Anterior cingulate cortex (tissue), 58 donors: ENCODE results near the gene EEF1A2.
"Not testable (repeated sequence)": the region's sequence is repeated elsewhere in the genome, so short reads cannot be mapped to it uniquely, and the experiment has no call there.

Experiments
- DNase-seq, 58 donors: peaks; one replicate each; lab custom pipeline; 2025; lab: John Stamatoyannopoulos, UW

The EEF1A2 gene

DNA sequence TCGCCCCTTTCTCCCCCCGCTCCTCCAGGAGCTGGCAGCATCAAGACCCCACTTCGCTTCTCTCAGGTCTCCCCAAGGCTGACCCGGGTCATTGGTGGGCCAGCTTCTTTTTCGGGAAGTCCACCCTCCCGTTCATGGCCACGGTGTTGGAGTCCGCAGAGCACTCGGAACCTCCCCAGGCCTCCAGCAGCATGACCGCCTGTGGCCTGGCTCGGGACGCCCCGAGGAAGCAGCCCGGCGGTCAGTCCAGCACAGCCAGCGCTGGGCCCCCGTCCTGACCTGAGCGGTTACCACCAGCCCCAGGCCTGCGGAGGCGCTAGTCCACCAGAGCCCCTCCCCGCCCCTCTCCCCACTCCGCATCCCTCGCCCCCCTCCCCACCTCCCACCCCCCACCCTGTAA lies 22.7 kb upstream of the EEF1A2 start:
- DNase-seq: no peak

DNA sequence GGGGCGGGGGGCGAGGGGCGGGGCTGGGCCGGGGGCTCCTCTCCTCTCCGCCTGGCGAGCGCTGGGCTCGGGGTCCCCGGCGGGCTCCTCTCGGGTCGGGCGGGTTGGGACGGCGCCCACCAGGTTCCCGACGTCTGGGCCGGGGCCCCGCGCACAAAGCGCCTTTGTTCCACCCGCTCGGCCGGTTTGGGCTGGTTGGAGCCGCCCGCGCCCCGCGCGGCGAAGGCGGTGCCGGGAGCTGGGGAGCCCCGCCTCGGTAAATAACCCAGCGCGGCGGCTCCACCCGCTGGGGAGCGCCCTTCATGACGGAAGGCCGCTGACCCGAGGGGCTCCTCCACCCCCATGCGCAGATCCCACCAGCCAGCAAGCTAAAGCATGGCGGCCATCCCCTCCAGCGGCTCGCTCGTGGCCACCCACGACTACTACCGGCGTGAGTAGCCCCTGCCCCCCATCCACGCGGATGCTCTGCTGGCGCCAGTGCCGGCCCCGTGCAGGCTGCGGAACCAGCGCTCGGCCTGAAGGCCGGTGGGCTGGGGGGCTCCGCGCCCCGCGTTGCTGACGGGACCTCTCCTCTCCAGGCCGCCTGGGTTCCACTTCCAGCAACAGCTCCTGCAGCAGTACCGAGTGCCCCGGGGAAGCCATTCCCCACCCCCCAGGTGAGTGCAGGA lies 22.2 kb upstream of the EEF1A2 start:
- peak in 48 of 58 donors; percentile 21 to 85 (median 68) for DNase-seq

DNA sequence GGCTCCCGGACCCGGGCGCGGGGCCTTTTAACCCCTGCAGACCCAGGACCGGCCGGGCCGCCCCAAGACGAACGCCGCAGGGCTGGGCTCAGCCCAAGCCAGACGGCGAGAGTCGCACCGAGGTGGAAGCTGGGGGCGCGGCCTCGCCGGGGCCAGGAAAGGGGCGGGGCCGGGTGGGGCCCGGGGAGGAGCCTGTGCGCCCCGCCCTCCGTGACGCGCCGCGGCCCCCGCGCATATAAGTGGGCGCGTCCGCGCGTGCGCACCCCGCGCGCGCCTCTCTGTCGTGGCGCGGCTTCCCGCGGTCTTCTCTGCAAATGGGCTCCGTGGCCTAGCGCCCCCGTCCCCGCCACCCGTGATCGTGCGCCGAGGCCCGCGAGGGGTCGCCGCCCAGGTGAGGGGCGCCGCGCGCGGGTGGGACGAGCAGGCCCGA lies 21.6 kb upstream of the EEF1A2 start, which contains the start of gene PPDPF:
PPDPF (plus strand) TSS at position 262 of the 430 bp plus-strand sequence. CDS start 544 bp downstream, outside the sequence.
- peak in 55 of 58 donors; percentile 26 to 86 (median 78) for DNase-seq

DNA sequence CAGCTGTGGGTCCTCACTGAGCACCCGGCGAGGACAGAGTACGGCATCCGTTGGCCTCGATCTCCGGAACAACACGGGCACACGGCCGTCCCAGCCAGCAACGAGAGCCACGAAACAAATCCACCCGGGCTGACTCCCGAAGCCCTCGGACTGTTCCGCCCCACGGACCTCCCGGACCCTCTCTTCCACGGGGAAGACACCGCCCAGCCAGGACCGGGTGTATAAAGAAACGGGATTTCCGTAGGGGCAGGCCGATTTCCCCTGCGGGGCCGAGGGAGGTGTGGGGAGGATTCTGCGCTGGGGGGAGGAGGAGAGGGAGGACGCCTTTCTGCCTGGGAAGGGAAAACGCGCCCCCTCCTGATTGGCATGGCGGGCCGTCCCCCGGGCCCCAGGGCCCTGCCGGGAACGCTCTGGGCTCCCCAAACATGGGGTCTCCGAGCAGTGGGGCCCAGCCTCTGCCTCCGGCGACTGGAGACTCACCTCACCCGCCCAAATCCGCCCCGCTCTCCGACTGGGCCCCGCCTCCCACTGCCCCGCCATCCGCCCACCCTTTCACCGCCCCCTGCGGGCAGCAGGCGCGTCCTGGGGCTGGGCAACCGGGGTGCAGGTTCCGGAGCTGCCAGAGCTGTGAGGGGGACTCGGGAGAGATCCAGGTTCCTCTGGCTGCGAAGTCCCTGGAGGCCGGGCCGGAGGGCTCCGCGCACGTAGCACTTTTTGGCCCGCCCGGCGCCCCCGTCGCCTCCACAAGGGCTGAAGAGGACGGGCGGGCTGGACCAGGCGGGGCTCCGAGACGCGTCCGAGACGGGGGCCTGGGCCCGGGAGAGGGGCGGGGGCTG lies 21.0 kb upstream of the EEF1A2 start:
- peak in 26 of 58 donors; percentile 11 to 86 (median 65) for DNase-seq

DNA sequence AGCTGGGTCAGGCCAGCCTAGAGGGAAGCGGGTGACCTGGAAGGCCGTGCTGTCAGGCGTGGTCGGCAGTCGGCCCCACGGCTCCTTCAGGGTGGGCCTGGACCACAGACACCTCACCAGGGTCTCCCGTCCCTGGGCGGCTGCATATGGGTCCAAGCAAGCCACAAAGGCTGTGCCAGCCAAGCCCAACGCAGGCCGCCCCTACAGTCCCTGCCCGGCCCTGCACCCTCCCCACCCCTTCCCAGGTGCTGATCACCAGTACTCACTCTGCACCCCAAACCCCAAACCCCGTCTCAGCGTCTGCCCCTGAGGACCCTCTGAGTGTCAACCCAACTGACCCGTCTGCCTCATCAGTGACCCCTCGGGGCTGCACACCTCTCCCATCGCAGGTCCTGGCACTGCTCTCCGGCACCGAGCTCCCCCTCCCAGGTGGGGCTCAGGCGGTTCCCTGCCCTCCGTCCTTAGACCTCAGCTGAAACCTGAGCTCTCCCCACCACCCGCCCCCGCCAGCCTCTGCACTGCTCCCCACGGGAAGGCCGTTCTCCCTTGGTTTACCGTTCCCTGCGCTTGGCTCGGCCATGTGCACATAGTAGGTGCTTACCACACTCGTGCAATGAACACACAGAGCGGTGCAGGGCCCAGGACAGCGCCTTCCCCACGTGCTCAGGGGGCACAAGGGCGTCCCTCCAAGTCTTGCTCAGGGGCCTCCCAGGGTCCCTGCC lies 20.2 kb upstream of the EEF1A2 start:
- no peak for DNase-seq

DNA sequence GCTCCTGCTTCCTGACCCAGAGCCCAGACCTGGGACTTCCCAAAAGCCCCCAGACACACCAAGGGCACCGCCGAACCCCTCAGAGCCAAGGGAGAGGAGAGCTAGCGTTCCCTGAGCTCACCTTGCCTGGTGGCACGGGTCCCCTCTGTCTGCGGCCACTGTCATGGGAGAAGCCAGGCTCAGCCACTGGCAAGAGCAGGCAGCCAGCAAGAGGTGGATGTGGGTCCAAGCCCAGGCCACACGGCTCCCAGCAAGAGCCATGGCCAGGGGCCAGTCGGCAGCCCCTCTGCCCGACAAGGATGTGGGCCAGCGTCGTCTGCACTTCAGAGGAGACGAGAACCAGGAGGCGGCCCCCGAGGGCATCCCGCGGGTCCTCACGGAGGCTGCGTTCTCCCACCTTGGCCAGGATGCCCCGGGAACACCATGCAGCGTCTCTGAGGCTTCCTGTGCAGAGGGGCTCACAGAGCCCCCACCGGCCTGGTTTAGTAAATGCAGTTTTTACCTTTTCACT lies 19.5 kb upstream of the EEF1A2 start:
- no peak for DNase-seq

DNA sequence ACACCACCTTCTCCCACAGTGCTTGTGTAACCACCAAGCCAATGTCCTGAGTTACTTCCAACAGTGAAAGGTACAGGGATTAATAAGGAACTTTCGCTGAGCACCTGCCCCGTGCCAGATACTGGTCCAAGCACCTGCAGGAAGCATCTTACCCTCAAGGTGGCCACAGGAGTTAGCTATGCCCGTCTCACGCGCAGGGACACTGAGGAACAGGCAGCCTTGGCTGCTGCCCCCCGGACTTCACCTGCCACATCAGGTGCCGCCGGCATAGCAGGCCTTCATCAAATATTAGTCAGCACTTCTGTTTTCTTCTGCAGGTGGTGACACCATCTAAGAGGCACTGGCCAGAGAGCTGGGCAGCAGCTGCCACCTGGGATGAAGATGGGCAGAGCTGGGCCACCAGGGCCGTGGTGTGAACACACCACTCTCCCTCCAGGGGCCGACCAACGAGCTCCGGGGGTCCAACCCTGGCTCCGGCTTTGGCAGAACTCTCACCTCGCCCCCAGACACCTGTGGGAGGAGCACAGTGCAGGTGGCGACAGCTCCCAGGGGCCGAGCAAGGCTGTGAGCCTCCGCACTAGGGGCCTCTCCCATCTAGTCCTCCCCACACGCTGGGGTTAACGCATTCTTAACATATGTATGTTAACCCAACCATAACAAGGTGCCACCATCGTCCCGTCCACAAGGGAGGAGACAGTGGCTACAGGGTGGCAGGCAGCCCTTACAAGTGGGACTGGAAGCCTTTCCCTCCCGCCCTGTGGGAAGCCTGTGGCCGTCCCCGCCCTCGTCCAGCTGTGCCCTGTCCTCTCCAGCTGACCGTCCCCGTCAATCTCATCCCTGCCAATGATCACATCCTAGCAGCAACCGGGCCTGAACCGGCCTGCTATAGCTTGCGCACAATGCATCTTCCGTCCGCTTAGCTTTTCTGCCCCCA lies 18.8 kb upstream of the EEF1A2 start:
- DNase-seq: peak in 1 of 58 donors; percentile 41

DNA sequence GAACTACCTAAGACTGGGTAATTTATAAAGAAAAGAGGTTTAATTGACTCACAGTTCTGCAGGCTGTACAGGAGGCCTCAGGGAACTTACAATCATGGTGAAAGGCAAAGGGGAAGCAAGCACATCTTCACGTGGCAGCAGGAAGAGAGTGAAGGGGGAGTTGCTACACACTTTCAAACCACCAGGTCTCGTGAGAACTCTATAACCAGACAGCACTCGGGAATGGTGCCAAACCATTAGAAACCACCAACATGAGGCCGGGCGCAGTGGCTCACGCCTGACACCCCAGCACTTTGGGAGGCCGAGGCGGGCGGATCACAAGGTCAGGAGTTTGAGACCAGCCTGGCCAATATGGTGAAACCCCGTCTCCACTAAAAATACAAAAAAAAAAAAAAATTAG lies 15.6 kb upstream of the EEF1A2 start:
- DNase-seq: not testable (repeated sequence)

- no peak for DNase-seq
These were observed 14.3 kb upstream of the EEF1A2 start for GRCh38 chr20:63513207-63513606.

GRCh38 chr20:63509088-63509564 lies 10.2 kb upstream of the EEF1A2 start:
- no peak for DNase-seq

DNA sequence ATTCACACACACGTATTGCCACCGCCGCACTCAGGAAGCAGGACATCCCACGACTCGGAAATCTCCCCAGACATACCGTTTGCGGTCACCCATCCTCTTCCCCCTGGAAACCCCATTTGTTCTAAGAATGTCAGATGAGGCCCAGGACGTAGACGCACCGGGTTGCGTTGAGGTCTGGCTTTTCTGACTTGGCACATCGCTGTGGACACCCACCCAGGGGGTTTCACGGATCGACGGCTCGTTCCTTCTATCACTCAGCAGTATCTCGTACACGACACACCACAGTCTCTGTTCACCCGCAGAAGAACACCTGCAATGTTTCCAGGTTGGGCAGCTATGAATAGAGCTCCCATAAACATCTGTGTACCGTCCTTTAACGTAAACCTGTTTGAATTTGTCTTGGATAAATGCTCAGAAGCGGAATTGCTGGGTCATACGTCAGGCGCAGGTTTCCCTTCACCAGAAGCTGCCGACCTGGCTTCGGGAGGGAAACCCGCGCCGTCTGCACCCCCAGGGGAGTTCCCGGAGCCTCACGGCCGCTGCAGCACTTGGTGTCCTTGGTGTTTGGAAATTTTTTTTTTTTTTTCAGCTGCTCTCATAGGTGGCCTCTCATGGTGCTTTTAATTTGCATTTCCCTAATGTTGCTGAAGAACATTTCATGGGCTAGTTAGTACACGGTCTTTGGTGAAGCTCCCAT lies 9.3 kb upstream of the EEF1A2 start:
- no peak for DNase-seq

GRCh38 chr20:63507083-63507743 lies 8.3 kb upstream of the EEF1A2 start:
- no peak for DNase-seq

- no peak for DNase-seq
These were observed 6.8 kb upstream of the EEF1A2 start for GRCh38 chr20:63505723-63506122.

DNA sequence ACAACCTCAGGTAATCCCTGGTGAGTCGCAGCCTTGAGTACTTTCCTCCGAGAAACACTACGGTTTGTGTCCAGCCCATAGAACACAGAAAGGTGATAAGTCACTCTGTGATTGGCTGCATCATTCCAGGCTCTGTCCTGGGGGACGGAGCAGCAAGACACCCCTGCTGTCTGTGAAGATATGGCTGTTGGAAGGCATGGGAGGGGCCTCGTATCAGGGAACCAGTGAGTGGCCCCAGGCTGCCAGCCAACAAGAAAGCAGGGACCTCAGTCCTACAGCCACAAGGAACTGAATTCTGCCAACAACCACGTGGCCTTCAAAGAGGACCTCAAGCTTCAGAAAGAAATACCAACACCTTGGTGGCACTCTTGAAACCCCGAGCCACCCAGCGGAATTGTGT lies 6.4 kb upstream of the EEF1A2 start:
- DNase-seq: no peak

- no peak for DNase-seq
These were observed 5.8 kb upstream of the EEF1A2 start for GRCh38 chr20:63504642-63505041.

DNA sequence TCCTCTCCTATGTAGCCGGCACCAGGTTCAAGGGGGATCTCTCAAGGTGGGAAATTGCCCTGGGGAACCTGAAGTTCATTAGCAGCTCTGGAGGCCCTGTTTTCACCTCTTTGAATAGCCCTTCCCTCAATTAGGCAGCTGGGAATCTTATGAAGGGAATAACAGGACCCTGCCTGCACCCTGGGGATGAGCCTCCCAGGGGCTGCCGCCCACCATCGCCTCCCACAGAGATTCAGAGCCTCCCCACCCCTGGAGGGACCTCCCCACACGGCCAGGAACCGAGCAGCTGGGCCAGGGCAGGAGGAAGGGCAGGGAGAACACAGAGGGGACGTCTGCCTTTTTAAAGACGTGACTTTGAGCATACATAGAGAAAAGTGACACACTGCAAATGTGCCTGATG lies 4.6 kb upstream of the EEF1A2 start:
- DNase-seq: no peak

- peak in 4 of 58 donors; percentile 39 to 58 (median 47) for DNase-seq
These were observed 3.8 kb upstream of the EEF1A2 start for GRCh38 chr20:63502671-63503172.
